ENCODE measurements around the gene JPT2. TPM values are rescaled to one million over a fixed set of nuclear protein-coding genes. Genes with fewer than 3 reads are reported as not detected.
A peak's percentile ranks its signal among the peaks of the same experiment; 100 is the strongest.

Gene JPT2
- polyA plus RNA-seq, 6 donors from 2014 or later, result 6.8 to 14.4 (median 11.5) TPM

DNA sequence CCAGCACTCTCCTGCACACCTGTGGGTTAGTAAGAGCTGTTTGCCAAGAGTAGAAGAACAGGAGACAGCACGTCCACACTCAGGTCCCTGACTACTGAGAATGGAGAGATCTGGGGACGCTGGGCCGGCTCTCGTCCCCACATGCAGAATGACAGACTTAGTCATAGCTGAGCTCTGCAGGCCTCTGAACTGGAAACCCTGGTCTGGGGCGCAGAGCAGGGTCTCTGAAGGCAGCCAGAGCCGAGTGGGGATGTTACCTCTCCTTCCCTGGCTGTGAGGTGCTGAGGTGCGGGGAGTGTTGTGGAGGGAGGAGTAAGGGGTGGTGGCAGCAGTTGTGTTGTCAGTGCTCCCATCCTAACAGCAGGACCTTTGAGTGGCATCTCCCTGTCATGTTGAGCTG lies 7.2 kb upstream of the JPT2 start:
- no peaks in the 10 kb centered on the region for H3K9me3 Mint-ChIP-seq
- ATAC-seq (ENCODE audit: low read depth in 2 of 2) (no peak), DNase-seq (no peak)
- H3K27ac Mint-ChIP-seq, result peak overlapping the region in 1 of 6 donors; percentile 52
- peaks cover 26 to 36% of the 10 kb centered on the region in 2 donors for H3K36me3 Mint-ChIP-seq
- no peaks in the 10 kb centered on the region for H3K4me1 Mint-ChIP-seq
- peak overlapping the region in 1 of 8 donors; percentile 42 for H3K4me3 Mint-ChIP-seq
- no peaks in the 10 kb centered on the region for H3K27me3 Mint-ChIP-seq

- no peak for DNase-seq
- H3K27me3 Mint-ChIP-seq, result no peaks in the 10 kb centered on the region
- peaks cover 6 to 10% (median 7%) of the 10 kb centered on the region in 3 donors for H3K4me1 Mint-ChIP-seq
- H3K4me3 Mint-ChIP-seq, result no peak overlapping the region
- peak overlapping the region in 1 of 6 donors; percentile 79 for H3K27ac Mint-ChIP-seq
- no peak for ATAC-seq (ENCODE audit: low read depth in 2 of 2)
- H3K36me3 Mint-ChIP-seq, result peaks cover 20 to 36% of the 10 kb centered on the region in 2 donors
- no peaks in the 10 kb centered on the region for H3K9me3 Mint-ChIP-seq
These were observed 4.5 kb upstream of the JPT2 start for GRCh38 chr16:1673424-1674151.

GRCh38 chr16:1674306-1674705 lies 3.8 kb upstream of the JPT2 start:
- Mint-ChIP-seq H3K27me3 (no peaks in the 10 kb centered on the region), H3K9me3 (no peaks in the 10 kb centered on the region), H3K4me3 (peak overlapping the region in 1 of 8 donors; percentile 9), H3K27ac (no peak overlapping the region), H3K36me3 (peaks cover 20 to 32% of the 10 kb centered on the region in 2 donors), H3K4me1 (peaks cover 12 to 16% (median 14%) of the 10 kb centered on the region in 3 donors)
- no peak for ATAC-seq (ENCODE audit: low read depth in 2 of 2)
- no peak for DNase-seq

GRCh38 chr16:1674751-1675664 lies 3.1 kb upstream of the JPT2 start:
- Mint-ChIP-seq H3K36me3 (peaks cover 20 to 27% of the 10 kb centered on the region in 2 donors), H3K27ac (peak overlapping the region in 1 of 6 donors; percentile 93)

GRCh38 chr16:1676661-1677060 lies 1.4 kb upstream of the JPT2 start:
- H3K4me1 Mint-ChIP-seq, result peaks cover 15 to 29% (median 25%) of the 10 kb centered on the region in 3 donors
- ATAC-seq (ENCODE audit: low read depth in 2 of 2) (no peak), DNase-seq (no peak)
- peak overlapping the region in 6 of 8 donors; percentile 1 to 87 (median 70) for H3K4me3 Mint-ChIP-seq
- H3K27ac Mint-ChIP-seq, result peak overlapping the region in 3 of 6 donors; percentile 40 to 93 (median 62)
- H3K27me3 Mint-ChIP-seq, result no peaks in the 10 kb centered on the region
- no peaks in the 10 kb centered on the region for H3K9me3 Mint-ChIP-seq
- H3K36me3 Mint-ChIP-seq, result peaks cover 16 to 27% of the 10 kb centered on the region in 2 donors

More at GRCh38 chr16:1674751-1675664, 3.1 kb upstream of the JPT2 start:
- Mint-ChIP-seq H3K4me1 (peaks cover 12 to 18% (median 16%) of the 10 kb centered on the region in 3 donors), H3K27me3 (no peaks in the 10 kb centered on the region), H3K9me3 (no peaks in the 10 kb centered on the region), H3K4me3 (peak overlapping the region in 2 of 8 donors; percentile 38 to 42)
- no peak for ATAC-seq (ENCODE audit: low read depth in 2 of 2)
- no peak for DNase-seq

GRCh38 chr16:1677339-1677738 lies 740 bp upstream of the JPT2 start:
- Mint-ChIP-seq H3K4me3 (peak overlapping the region; percentile 47 to 87 (median 70)), H3K36me3 (peaks cover 11 to 21% of the 10 kb centered on the region in 2 donors), H3K27me3 (no peaks in the 10 kb centered on the region), H3K4me1 (peaks cover 15 to 31% (median 29%) of the 10 kb centered on the region in 3 donors), H3K27ac (peak overlapping the region in 4 of 6 donors; percentile 62 to 93 (median 77)), H3K9me3 (no peaks in the 10 kb centered on the region)
- DNase-seq (no peak), ATAC-seq (ENCODE audit: low read depth in 2 of 2) (no peak)

DNA sequence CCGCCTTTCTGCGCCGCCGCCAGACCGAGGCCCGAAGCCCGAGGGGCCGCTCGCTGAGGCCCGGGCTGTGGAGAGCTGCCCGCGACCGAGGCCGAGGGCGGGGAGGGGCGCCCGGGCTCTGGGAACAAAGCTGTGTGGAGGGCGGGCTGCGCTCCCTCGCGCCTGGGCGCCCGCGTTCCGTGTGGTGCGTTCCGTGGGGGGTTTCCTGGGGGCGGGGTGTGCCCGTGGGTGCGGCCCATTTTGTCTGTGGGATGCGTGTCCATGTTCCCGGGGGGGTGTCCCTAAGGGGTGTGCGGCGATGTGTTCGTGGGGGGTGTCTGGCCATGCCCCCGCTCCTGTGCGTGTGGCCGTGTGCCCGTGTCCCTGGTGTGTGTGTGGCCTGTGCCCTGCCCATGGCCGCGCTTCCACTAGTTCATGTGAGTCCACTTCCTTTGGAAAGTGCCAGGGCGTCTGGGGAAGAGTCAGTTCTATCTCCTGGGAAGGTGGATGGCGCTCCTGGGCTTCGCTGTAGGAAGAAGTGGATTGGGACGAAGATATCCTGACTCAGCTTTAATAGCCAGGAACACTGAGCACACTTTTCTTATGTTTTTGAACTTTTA lies 520 bp downstream of the JPT2 start:
- peaks cover under 1 to 8% of the 10 kb centered on the region in 2 donors for H3K36me3 Mint-ChIP-seq
- no peaks in the 10 kb centered on the region for H3K9me3 Mint-ChIP-seq
- DNase-seq (peak; percentile 59), ATAC-seq (ENCODE audit: low read depth in 2 of 2) (peak; percentile 41 to 49)
- no peaks in the 10 kb centered on the region for H3K27me3 Mint-ChIP-seq
- H3K4me1 Mint-ChIP-seq, result peaks cover 18 to 31% (median 29%) of the 10 kb centered on the region in 3 donors
- H3K27ac Mint-ChIP-seq, result peak overlapping the region; percentile 79 to 97 (median 94)
- H3K4me3 Mint-ChIP-seq, result peak overlapping the region; percentile 87 to 96 (median 89)

GRCh38 chr16:1680361-1680760 lies 2.3 kb downstream of the JPT2 start:
- DNase-seq, result no peak
- Mint-ChIP-seq H3K27ac (peak overlapping the region in 2 of 6 donors; percentile 70 to 77), H3K9me3 (no peaks in the 10 kb centered on the region), H3K36me3 (peaks cover 0 to 2% of the 10 kb centered on the region in 2 donors), H3K4me1 (peaks cover 21 to 31% (median 29%) of the 10 kb centered on the region in 3 donors), H3K27me3 (no peaks in the 10 kb centered on the region), H3K4me3 (peak overlapping the region in 4 of 8 donors; percentile 12 to 88 (median 48))
- no peak for ATAC-seq (ENCODE audit: low read depth in 2 of 2)

- Mint-ChIP-seq H3K9me3 (no peaks in the 10 kb centered on the region), H3K4me1 (peaks cover 21 to 34% (median 29%) of the 10 kb centered on the region in 3 donors), H3K27ac (peak overlapping the region in 3 of 6 donors; percentile 11 to 52 (median 14)), H3K27me3 (no peaks in the 10 kb centered on the region), H3K36me3 (no peaks in the 10 kb centered on the region), H3K4me3 (peak overlapping the region in 4 of 8 donors; percentile 12 to 88 (median 54))
- ATAC-seq (ENCODE audit: low read depth in 2 of 2) (no peak), DNase-seq (no peak)
These were observed 3.0 kb downstream of the JPT2 start for GRCh38 chr16:1681032-1681431.

- Mint-ChIP-seq H3K4me3 (no peak overlapping the region), H3K9me3 (no peaks in the 10 kb centered on the region), H3K4me1 (peaks cover 0 to 18% (median 5%) of the 10 kb centered on the region in 3 donors), H3K36me3 (peaks cover 0 to 14% of the 10 kb centered on the region in 2 donors), H3K27ac (peak overlapping the region in 1 of 6 donors; percentile 2), H3K27me3 (no peaks in the 10 kb centered on the region)
- no peak for ATAC-seq (ENCODE audit: low read depth in 2 of 2)
- DNase-seq, result no peak
These were observed 9.6 kb downstream of the JPT2 start for GRCh38 chr16:1687427-1688316.

GRCh38 chr16:1688807-1689560 lies 10.9 kb downstream of the JPT2 start:
- no peaks in the 10 kb centered on the region for H3K27me3 Mint-ChIP-seq
- H3K27ac Mint-ChIP-seq, result no peak overlapping the region
- DNase-seq (no peak), ATAC-seq (ENCODE audit: low read depth in 2 of 2) (no peak)
- peaks cover 0 to 21% of the 10 kb centered on the region in 2 donors for H3K36me3 Mint-ChIP-seq
- H3K9me3 Mint-ChIP-seq, result no peaks in the 10 kb centered on the region
- H3K4me3 Mint-ChIP-seq, result no peak overlapping the region
- peaks cover 0 to 12% (median 5%) of the 10 kb centered on the region in 3 donors for H3K4me1 Mint-ChIP-seq

DNA sequence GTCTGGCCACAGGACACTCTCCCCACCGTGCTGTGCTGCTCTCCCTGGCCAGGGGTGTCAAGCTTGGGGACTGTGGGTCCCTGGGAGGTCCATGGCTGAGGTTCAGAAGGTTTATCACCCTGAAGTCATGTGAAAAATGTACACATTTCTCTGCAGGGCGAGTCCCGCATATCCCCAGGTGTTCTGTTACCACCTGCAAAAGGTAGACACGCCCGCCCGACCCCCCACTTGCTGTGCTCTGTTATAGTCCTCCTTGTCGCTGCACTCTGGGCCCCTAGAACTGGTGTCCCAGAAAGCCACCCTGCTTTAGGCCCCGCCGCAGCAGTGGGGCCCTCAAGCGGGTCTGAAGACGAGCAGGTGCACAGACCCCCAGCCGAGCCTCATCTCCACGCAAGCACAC lies 11.8 kb downstream of the JPT2 start:
- H3K4me1 Mint-ChIP-seq, result peaks cover 0 to 12% (median 5%) of the 10 kb centered on the region in 3 donors
- DNase-seq, result no peak
- no peaks in the 10 kb centered on the region for H3K9me3 Mint-ChIP-seq
- no peak overlapping the region for H3K27ac Mint-ChIP-seq
- H3K4me3 Mint-ChIP-seq, result no peak overlapping the region
- no peak for ATAC-seq (ENCODE audit: low read depth in 2 of 2)
- peaks cover 0 to 21% of the 10 kb centered on the region in 2 donors for H3K36me3 Mint-ChIP-seq
- no peaks in the 10 kb centered on the region for H3K27me3 Mint-ChIP-seq
